DND-41 (cell line): ENCODE results near the gene NPBWR2.

Source experiments
- CTCF ChIP-seq: IDR thresholded peaks from 2 replicates; pipeline ENCODE4 v1.5.1; 2012; ENCODE audit warnings: borderline replicate concordance, low read length, moderate library complexity, mild to moderate bottlenecking; ENCODE audit not compliant: poor library complexity, severe bottlenecking; ENCODE audit errors: extremely low read depth
- EZH2 ChIP-seq: IDR thresholded peaks from 3 replicates; pipeline ENCODE4 v1.6.1; 2012; ENCODE audit warnings: borderline replicate concordance, low read depth, mild to moderate bottlenecking, moderate library complexity, low read length, inconsistent platforms; ENCODE audit not compliant: severe bottlenecking

DNA sequence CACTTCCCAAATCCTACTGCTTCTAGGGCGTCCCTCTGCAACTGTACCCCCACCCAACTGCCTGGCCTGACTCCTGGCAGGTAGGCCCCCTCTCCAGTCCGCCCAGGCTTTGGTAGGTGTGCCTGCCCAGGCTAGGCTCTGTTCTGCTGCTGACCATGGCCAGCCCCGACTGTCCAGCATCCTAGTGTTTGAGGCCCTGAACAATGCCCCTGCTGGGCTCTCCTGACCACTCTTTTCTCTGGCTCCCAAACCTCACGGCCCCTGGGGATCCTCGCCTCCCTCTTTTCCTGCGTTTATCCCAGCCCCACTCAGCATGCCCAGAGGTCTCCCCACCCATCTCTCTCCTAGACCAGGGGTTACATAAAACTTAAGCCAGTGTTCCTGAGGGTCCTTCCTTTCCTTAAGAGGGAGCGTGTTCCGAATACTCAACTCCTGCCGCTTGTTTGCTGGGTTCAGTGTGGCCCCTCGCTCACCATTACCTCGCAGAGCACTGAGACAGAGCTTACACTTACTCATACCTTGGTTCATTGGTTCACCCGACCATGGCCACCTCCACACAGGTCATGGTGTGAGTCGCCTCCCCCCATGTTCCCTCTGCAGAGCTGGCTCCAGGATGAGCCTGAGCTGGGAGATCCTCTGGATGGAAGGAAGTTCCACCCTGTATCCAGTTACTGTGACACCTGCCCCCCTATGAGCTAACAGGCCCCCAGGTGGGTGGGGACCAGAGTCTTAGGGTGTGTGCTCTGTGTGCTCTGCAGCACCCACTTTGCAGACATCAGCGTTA is 35.8 kb upstream of the NPBWR2 start:
- no peak for TF ChIP-seq CTCF
- no peak for TF ChIP-seq EZH2
